Lower leg skin (tissue), 3 donors: ENCODE results near the gene EHMT1.

Source experiments
- POLR2A ChIP-seq, 2 donors: fragments of 450-650 bp; IDR thresholded peaks; one replicate each; pipeline ENCODE4 v1.6.1; 2016 to 2017; ENCODE audit warnings: antibody characterized with exemption in 2 of 2, mild to moderate bottlenecking in 1 of 2, moderate library complexity in 1 of 2
- TF ChIP-seq, protein P1 (sequence below), 3 donors: fragments of 450-650 bp; IDR thresholded peaks; one replicate each; pipeline ENCODE4 v1.5.1; 2016; ENCODE audit warnings: antibody characterized with exemption in 3 of 3, mild to moderate bottlenecking in 3 of 3, moderate library complexity in 2 of 3

DNA sequence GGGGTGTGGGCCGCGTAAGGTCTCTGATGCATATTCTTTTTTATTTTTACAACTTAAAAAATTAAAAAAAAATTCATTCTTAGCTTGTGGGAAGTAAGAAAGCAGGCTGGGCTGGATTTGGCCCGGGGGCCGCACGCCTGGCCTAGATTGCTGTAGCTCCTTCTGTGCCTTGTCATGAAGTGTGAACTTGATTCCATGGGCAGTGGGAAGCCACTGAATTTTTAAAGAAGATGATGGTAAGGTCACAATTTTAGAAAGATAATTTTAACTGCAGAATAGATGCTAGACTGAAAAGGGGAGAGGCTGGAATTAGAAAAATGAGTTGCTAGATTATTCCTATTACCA is 56.1 kb downstream of the EHMT1 start:
- TF ChIP-seq, protein P1, sequence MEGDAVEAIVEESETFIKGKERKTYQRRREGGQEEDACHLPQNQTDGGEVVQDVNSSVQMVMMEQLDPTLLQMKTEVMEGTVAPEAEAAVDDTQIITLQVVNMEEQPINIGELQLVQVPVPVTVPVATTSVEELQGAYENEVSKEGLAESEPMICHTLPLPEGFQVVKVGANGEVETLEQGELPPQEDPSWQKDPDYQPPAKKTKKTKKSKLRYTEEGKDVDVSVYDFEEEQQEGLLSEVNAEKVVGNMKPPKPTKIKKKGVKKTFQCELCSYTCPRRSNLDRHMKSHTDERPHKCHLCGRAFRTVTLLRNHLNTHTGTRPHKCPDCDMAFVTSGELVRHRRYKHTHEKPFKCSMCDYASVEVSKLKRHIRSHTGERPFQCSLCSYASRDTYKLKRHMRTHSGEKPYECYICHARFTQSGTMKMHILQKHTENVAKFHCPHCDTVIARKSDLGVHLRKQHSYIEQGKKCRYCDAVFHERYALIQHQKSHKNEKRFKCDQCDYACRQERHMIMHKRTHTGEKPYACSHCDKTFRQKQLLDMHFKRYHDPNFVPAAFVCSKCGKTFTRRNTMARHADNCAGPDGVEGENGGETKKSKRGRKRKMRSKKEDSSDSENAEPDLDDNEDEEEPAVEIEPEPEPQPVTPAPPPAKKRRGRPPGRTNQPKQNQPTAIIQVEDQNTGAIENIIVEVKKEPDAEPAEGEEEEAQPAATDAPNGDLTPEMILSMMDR (IDR thresholded peaks at IDR 0.05): no peak
- TF ChIP-seq POLR2A (IDR thresholded peaks at IDR 0.05): no peak
